ENCODE results near the gene STK24.

- TF ChIP-seq CTCF (IDR thresholded peaks at IDR 0.05) (no peak), POLR2A (IDR thresholded peaks at IDR 0.05) (no peak), POLR2AphosphoS5 (IDR thresholded peaks at IDR 0.05) (no peak)
These were observed 137.0 kb downstream of the STK24 start for GRCh38 chr13:98439896-98440295.

Measured in breast epithelium (tissue), 3 donors.